Stimulated activated naive CD8-positive, alpha-beta T cell treated with anti-CD3 and anti-CD28 coated beads, Interleukin-15, Interleukin-2, amounts not matched to agents 100 ng/mL and 50 ng/mL, for 24 hours (primary cell): ENCODE measurements around the gene HTR4.
"Not testable (repeated sequence)": the region's sequence is repeated elsewhere in the genome, so short reads cannot be mapped to it uniquely, and the experiment has no call there.

Experiments used
- H3K27ac Mint-ChIP-seq: one replicate; pipeline ENCODE4 v1.8.0; 2021; ENCODE audit warnings: mild to moderate bottlenecking, mixed read lengths
- H3K27me3 Mint-ChIP-seq: one replicate; pipeline ENCODE4 v1.8.0; 2021; ENCODE audit warnings: mixed read lengths
- H3K36me3 Mint-ChIP-seq: one replicate; pipeline ENCODE4 v1.8.0; 2021; ENCODE audit warnings: low read depth, mixed read lengths
- H3K4me1 Mint-ChIP-seq: one replicate; pipeline ENCODE4 v1.8.0; 2021; ENCODE audit warnings: low read depth, mixed read lengths
- H3K4me3 Mint-ChIP-seq: one replicate; pipeline ENCODE4 v1.8.0; 2021; ENCODE audit warnings: mild to moderate bottlenecking, mixed read lengths
- H3K9me3 Mint-ChIP-seq: one replicate; pipeline ENCODE4 v1.8.0; 2021; ENCODE audit warnings: mixed read lengths

The HTR4 gene

DNA sequence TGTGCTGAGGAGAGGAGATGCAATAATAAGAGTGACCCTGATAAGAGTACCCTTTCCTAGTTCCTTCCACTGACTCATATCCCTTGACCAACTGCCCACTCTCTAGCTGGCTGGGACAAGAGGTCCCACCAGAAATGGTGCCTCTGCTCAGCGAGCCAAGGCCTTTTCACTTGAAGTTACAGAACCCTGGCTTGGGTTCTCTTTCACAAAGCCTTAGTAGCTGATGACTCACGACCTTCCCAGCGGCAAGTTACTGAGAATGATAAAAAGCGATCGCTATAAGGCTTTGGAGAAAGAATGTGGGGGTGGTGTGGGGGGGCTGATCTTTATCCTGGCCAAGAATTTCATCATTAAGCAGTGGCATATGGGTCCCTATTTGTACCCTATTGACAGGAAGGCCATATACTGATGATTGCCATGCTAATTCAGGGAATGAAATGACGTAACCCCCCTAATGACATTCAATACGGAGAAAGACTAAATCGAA lies 180.3 kb downstream of the HTR4 start:
- Mint-ChIP-seq H3K36me3 (no peaks in the 10 kb centered on the region), H3K27ac (no peak overlapping the region), H3K27me3 (peaks cover 28% of the 10 kb centered on the region), H3K4me1 (no peaks in the 10 kb centered on the region), H3K9me3 (no peaks in the 10 kb centered on the region), H3K4me3 (no peak overlapping the region)

DNA sequence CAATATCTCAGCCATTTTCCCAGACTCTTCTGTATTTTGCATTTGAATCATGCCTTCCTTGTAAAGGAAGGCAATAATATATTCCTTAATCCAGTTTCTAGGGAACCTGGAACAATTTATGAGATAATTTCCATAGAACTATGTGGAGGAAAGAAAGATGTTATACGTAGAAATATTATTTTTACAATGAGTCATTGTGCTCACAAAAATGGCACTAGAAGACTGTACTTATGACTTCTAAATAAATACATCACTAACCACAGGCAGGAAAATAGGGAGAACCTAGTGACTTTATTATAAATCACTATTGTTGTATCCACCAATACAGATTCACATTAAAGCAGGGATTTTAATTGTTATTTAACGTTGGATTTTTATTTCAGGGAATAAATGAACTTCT lies 182.9 kb downstream of the HTR4 start:
- Mint-ChIP-seq H3K4me3 (no peak overlapping the region), H3K27ac (no peak overlapping the region), H3K9me3 (no peaks in the 10 kb centered on the region), H3K4me1 (no peaks in the 10 kb centered on the region), H3K36me3 (no peaks in the 10 kb centered on the region), H3K27me3 (peaks cover 11% of the 10 kb centered on the region)

DNA sequence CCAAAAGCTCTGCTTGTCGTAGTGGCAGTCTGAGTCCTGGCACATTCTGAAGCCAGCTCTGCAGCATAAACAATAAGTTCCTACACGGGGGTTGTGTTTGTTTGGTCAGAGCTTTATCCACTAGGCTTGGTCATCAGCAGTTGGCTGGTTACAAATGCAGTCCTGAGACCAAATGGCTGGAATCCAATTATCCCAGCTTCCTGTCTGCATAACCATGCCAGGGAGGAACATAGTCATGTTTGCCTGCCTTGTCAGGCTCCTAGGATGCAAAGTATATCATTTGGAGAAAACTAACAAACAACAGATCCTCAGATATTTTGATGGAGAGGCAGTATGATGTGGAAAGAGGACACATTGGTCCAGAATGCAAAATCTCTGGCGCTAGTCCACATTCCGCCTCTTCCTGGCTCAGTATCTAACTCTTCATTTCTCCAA lies 184.8 kb downstream of the HTR4 start:
- Mint-ChIP-seq H3K27ac (no peak overlapping the region), H3K4me1 (no peaks in the 10 kb centered on the region), H3K27me3 (no peaks in the 10 kb centered on the region), H3K4me3 (no peak overlapping the region), H3K9me3 (no peaks in the 10 kb centered on the region), H3K36me3 (no peaks in the 10 kb centered on the region)

DNA sequence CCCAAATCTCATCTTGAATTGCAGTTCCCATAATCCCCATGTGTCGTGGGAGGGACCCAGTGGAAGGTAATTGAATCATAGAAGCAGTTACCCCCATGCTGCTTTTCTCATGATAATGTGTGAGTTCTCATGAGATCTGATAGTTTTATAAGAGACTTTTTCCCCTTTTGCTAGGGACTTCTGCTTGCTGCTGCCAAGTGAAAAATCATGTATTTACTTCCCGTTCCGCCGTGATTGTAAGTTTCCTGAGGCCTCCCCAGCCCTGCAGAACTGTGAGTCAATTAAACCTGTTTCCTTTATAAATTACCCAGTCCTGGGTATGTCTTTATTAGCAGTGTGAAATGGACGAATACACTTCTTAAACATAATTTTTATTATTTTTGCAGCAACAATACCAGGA lies 185.6 kb downstream of the HTR4 start:
- H3K27ac Mint-ChIP-seq, H3K9me3 Mint-ChIP-seq, H3K4me3 Mint-ChIP-seq, H3K27me3 Mint-ChIP-seq, H3K36me3 Mint-ChIP-seq, H3K4me1 Mint-ChIP-seq: not testable (repeated sequence)

DNA sequence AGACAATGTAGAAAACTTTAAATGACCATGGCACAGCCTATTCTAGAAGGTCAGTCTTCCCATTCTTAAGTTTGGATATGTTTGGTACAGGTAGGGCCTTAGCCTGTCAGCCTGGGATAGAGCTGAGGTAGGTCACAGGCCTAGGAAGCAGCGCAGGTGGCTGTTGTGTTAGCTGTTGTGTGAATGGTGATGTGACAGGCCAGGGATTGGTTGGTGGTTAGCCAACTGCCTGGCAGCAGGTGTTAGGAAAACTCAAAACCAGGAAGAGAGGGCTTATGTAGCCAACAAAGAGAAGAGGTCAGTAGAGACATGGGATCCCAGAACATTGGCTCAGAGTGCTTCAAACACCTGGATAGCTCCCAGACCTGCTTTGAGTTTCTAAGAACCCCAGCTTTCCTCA lies 186.4 kb downstream of the HTR4 start:
- no peaks in the 10 kb centered on the region for H3K9me3 Mint-ChIP-seq
- H3K36me3 Mint-ChIP-seq, result no peaks in the 10 kb centered on the region
- no peak overlapping the region for H3K27ac Mint-ChIP-seq
- H3K4me3 Mint-ChIP-seq, result no peak overlapping the region
- H3K27me3 Mint-ChIP-seq, result peaks cover 4% of the 10 kb centered on the region
- H3K4me1 Mint-ChIP-seq, result no peaks in the 10 kb centered on the region

DNA sequence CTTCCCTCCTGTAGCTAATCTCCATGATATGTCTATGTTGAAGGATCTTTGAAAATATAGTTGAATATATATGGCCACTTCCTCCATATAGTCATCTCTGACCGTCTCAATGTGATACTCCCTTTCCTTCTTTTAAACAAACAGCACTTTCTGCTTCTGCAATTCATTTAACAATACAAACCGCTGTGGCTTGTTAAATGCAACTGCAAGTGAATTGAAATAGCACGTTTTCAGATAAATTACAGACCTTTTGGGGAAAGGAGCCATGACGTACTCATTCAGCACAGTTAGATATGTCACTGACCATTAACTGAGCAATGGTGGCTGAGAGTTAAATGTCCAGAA lies 188.1 kb downstream of the HTR4 start:
- no peak overlapping the region for H3K27ac Mint-ChIP-seq
- no peaks in the 10 kb centered on the region for H3K36me3 Mint-ChIP-seq
- no peak overlapping the region for H3K4me3 Mint-ChIP-seq

DNA sequence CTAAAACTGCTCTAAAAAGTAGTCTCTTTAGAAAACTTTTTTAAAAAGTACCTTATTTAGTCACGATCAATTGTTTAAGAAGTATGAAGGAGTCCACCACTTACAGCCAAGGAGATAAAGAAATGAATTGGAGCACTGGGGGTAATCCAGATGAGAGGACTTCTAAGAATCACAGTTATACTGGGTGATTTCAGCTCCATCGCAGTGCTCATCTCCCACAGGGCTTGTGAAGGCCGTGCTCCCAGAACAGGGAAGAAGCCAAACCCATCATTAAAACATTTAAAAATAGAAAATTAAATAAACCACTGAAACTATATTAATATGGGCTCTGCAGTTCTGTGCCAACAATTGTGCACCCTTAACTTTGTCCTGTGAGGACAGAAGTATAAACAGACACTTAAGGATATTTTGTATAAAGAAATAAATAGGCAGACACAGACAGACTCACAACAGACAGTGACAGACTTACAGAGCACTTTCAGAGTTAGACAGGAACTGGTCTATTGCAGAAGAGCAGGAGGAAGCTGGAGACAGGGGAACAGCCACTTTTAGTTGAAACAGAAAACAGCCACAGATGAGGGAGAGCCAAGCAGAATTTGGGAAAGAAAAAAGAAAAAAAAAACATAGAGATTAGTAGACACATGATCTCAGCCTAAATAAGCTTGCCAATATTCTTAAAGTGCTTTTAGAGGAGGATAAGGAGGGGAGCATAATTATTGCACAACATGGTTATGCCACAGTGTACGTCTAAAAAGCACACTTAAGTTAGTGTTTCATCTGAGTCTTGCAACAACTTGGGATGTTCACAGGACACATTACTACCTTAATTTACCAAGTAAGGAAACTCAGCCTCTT lies 188.7 kb downstream of the HTR4 start:
- no peak overlapping the region for H3K4me3 Mint-ChIP-seq
- no peaks in the 10 kb centered on the region for H3K9me3 Mint-ChIP-seq
- H3K27ac Mint-ChIP-seq, result no peak overlapping the region
- no peaks in the 10 kb centered on the region for H3K36me3 Mint-ChIP-seq
- no peaks in the 10 kb centered on the region for H3K4me1 Mint-ChIP-seq
- H3K27me3 Mint-ChIP-seq, result peaks cover 16% of the 10 kb centered on the region

More for the DNA sequence above, 188.1 kb downstream of the HTR4 start:
- Mint-ChIP-seq H3K27me3 (peaks cover 13% of the 10 kb centered on the region), H3K4me1 (no peaks in the 10 kb centered on the region), H3K9me3 (no peaks in the 10 kb centered on the region)

DNA sequence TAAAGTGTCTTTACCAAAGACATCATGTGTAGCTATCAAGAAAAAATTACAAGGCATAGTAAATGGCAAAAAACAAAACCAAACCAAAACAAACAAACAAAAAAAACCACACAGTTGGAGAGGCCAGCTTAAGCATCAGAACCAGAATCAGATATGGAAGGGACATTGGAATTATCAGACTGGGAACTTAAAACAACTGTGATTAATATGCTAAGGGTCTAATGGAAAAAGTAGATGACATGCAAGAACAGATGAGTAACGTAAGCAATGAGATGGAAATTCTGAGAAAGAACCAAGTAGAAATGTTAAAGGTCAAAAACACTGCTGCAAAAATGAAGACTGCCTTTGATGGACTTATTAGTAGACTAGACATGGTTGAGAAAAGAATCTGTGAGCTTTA lies 194.7 kb downstream of the HTR4 start:
- H3K27ac Mint-ChIP-seq, result peak overlapping the region; percentile 85
- H3K4me1 Mint-ChIP-seq, result peaks cover 25% of the 10 kb centered on the region
- H3K4me3 Mint-ChIP-seq, result no peak overlapping the region
- H3K9me3 Mint-ChIP-seq, result no peaks in the 10 kb centered on the region
- no peaks in the 10 kb centered on the region for H3K36me3 Mint-ChIP-seq
- peaks cover 52% of the 10 kb centered on the region for H3K27me3 Mint-ChIP-seq

DNA sequence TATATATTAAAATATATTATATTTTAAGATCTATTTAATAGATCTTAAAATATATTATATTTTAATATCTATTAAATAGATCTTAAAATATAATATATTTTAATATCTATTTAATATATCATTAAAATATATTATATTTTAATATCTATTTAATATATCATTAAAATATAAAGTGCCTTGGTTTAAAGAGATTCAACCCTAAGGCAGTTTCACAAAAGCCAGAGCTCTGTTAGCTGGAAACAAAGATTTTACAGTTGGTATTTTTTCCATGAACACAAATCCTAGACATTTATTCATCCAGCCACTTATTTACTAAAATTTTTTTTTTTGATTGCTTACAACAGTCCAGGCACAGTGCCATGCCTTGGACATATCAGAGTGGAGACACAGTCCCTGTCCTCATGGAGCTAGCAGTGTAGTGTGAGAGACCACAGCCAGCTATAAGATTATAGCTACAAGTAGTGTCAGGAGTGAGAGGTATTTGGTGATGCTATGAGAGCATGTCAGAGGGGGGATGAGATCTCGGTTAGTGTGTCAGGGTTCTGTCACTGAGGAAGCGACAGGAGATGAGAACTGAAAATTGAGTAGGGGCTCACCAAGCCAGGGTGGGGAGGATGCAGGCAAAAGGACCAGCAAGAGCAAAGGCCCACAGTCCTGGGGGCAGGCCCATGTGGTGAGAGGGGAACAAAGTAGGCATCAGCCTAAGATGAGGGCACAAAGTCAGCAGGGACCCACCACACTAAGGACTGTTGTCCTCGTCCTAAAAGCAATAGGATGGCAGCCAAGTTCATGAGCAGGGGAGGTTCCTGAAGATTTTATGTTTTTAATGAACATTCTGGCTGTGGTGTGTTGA lies 196.1 kb downstream of the HTR4 start:
- Mint-ChIP-seq H3K4me1 (peaks cover 25% of the 10 kb centered on the region), H3K9me3 (no peaks in the 10 kb centered on the region), H3K27me3 (peaks cover 50% of the 10 kb centered on the region), H3K27ac (no peak overlapping the region), H3K36me3 (no peaks in the 10 kb centered on the region), H3K4me3 (no peak overlapping the region)

DNA sequence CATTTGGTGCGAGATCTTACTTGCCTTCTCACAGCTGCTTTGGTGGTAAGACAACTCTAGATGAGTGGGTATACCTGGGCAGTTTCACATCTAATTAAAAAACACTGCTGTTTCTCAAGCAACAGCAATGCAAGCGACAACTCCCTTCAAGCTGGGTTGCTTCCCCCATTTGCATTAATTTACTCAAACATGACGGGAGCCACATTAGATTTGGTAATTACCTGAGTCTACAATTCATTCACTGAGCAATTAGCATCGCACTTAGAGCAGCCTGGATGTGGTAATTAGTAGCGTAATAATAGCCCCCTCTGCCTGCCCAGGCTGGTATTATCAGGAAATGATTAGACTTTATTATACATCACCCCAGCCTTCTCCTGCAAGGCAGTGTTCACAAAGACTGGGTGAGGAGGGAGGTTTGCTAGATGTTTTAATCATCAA lies 197.1 kb downstream of the HTR4 start:
- peaks cover 49% of the 10 kb centered on the region for H3K27me3 Mint-ChIP-seq
- H3K36me3 Mint-ChIP-seq, result no peaks in the 10 kb centered on the region
- no peaks in the 10 kb centered on the region for H3K9me3 Mint-ChIP-seq
- no peak overlapping the region for H3K4me3 Mint-ChIP-seq
- no peak overlapping the region for H3K27ac Mint-ChIP-seq
- H3K4me1 Mint-ChIP-seq, result peaks cover 25% of the 10 kb centered on the region

DNA sequence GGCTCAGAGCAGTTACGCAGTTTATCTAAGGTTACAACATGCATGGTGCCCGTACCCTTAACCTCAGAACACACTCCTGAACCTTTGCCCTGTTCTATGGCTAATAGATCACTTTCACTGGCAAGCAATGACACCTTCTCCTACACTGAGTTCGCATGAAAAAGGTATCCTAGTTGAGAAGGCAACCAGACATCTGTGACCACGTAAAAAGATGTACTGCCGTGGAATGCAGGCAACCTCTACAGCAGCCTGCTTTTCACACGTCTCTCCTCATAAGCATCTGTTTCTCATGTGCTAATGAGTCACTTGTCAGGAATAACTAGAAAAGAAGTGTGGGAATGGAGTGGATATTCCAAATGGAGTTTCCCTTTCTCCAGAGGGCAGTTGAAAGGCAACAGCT lies 199.1 kb downstream of the HTR4 start:
- H3K4me1 Mint-ChIP-seq, result peaks cover 21% of the 10 kb centered on the region
- no peak overlapping the region for H3K4me3 Mint-ChIP-seq
- H3K36me3 Mint-ChIP-seq, result no peaks in the 10 kb centered on the region
- H3K27me3 Mint-ChIP-seq, result peaks cover 34% of the 10 kb centered on the region
- no peaks in the 10 kb centered on the region for H3K9me3 Mint-ChIP-seq
- no peak overlapping the region for H3K27ac Mint-ChIP-seq

DNA sequence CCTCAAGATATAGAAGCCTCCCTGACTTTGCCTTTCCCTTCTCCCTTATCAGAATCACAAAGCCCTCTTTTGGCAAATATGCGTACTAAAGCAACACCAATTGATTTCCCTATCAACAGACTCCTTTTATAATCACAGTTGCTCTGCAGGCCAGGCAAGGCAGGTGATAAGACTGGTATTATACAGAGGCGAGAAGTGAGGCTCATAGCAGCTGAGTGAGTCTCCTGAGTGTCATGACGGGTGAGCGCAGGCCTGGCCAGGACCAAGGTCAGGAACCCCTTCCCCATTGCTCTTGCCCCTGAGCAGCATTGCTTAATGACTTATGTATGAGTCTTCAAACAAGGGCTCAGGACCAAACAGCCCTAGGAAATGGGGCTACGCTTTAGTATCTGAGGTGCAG lies 199.8 kb downstream of the HTR4 start:
- peaks cover 28% of the 10 kb centered on the region for H3K27me3 Mint-ChIP-seq

DNA sequence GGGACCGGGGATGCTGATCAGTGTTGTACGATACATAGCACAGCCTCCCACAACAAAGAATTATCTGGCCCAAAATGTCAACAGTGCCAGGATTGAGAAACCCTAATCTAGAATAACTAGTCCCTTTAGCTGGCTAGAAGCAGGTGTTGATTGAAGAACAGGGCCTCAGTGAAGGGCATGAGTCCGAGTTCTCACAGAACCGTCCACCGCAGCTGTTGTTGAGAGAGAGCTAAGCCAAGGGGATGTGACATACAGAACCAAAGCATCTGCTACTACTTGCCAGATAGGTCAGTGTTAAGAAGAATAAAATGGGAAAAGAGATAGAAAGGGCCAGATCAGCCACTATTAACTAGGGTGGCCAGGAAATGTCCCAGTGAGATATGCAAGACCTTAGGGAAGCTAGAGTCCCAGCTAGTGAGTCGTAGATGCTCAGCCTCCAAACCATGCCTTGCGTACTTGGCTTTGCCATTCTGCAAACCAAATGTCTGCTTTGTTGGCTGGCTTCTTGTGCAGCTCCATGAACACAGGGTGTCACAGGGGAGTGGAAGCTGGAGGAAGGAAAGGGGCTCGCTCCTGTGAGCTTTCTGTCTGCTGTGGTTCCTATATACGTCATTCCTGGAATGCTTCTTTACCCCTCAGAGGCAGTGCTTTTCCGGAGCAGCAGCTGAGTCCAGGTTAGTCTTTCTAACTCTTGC lies 201.7 kb downstream of the HTR4 start:
- Mint-ChIP-seq H3K4me3 (no peak overlapping the region), H3K4me1 (no peaks in the 10 kb centered on the region)

More for the DNA sequence above, 199.8 kb downstream of the HTR4 start:
- H3K4me3 Mint-ChIP-seq, result no peak overlapping the region
- H3K36me3 Mint-ChIP-seq, result no peaks in the 10 kb centered on the region
- peaks cover 14% of the 10 kb centered on the region for H3K4me1 Mint-ChIP-seq
- no peak overlapping the region for H3K27ac Mint-ChIP-seq
- H3K9me3 Mint-ChIP-seq, result no peaks in the 10 kb centered on the region

DNA sequence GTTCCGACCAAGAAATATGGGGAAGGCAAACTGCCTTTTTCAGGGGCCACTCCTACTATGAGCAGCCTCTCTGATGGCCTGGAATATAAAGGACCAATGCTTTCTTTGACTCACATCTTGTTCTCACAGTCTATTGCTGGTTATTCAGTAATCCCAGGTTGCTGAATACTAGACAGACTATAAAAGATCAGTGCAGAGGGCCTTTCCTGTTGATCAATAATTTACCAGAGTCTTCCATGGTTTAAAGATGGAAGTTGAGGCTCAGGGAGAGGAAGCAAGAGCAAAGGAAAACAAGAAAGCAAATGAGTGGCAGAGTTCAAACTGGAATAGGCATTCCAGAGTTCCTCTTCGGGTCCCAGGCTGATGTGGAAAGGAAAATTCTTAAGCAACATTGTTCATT lies 207.7 kb downstream of the HTR4 start:
- H3K27me3 Mint-ChIP-seq, result no peaks in the 10 kb centered on the region
- H3K27ac Mint-ChIP-seq, result peak overlapping the region; percentile 24
- no peaks in the 10 kb centered on the region for H3K9me3 Mint-ChIP-seq
- no peaks in the 10 kb centered on the region for H3K4me1 Mint-ChIP-seq
- peaks cover 11% of the 10 kb centered on the region for H3K36me3 Mint-ChIP-seq
- H3K4me3 Mint-ChIP-seq, result no peak overlapping the region

More for the DNA sequence above, 201.7 kb downstream of the HTR4 start:
- peaks cover 17% of the 10 kb centered on the region for H3K27me3 Mint-ChIP-seq
- H3K27ac Mint-ChIP-seq, result no peak overlapping the region
- no peaks in the 10 kb centered on the region for H3K9me3 Mint-ChIP-seq
- no peaks in the 10 kb centered on the region for H3K36me3 Mint-ChIP-seq

DNA sequence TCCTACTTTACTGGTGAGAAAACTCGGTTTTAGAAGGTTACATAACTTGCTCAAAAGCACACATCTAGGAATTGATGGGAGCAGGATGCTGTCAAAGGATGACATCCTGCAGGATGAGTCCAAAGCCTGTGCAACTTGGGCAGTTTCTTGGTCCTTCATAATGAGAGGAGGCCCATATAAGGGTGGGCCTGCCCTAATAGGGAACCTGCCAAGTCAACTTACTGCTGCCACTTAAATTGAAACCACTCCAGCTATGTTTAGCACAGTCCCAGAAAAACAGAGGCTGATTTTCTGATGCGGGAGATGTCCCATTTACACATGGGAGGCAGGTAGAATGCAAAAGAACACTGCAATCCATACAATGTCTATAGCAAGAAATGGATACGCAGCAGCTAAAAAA lies 208.7 kb downstream of the HTR4 start:
- H3K9me3 Mint-ChIP-seq, result no peaks in the 10 kb centered on the region
- peaks cover 20% of the 10 kb centered on the region for H3K36me3 Mint-ChIP-seq
- H3K4me1 Mint-ChIP-seq, result no peaks in the 10 kb centered on the region
- no peaks in the 10 kb centered on the region for H3K27me3 Mint-ChIP-seq
- H3K27ac Mint-ChIP-seq, result no peak overlapping the region
- H3K4me3 Mint-ChIP-seq, result no peak overlapping the region
